ENCODE measurements around the gene SRP68. TPM values are rescaled to one million over a fixed set of nuclear protein-coding genes. Genes with fewer than 3 reads are reported as not detected.
A peak's percentile ranks its signal among the peaks of the same experiment; 100 is the strongest.

The SRP68 gene
- total RNA-seq, 1 experiment from 2014 or later: 90.7 TPM

- TF ChIP-seq MLX (CRISPR knock-in tag; IDR thresholded peaks at IDR 0.05) (no peak), ZNF532 (CRISPR knock-in tag; IDR thresholded peaks at IDR 0.05; ENCODE audit: borderline replicate concordance) (no peak), NFYB (CRISPR knock-in tag; conservative IDR thresholded peaks at IDR 0.05; ENCODE audit: low read depth) (no peak), E2F1 (CRISPR knock-in tag; IDR thresholded peaks at IDR 0.05) (peak; percentile 79), CTCF (IDR thresholded peaks at IDR 0.05) (no peak), ETV6 (CRISPR knock-in tag; IDR thresholded peaks at IDR 0.05) (peak; percentile 95; the same call in 1 of the 2 replicates), FOXP4 (CRISPR knock-in tag; IDR thresholded peaks at IDR 0.05) (peak; percentile 92; the same call in 1 of the 2 replicates), TP53 (CRISPR knock-in tag; IDR thresholded peaks at IDR 0.05) (peak; percentile 61; the same call in 1 of the 2 replicates), ZNF121 (CRISPR knock-in tag; IDR thresholded peaks at IDR 0.05) (no peak), SP1 (CRISPR knock-in tag; conservative IDR thresholded peaks at IDR 0.05) (peak; percentile 93), SMAD3 (CRISPR knock-in tag; IDR thresholded peaks at IDR 0.05; ENCODE audit: borderline replicate concordance) (peak; percentile 12; the same call in 1 of the 2 replicates), GRHL2 (CRISPR knock-in tag; IDR thresholded peaks at IDR 0.05; ENCODE audit: insufficient replicate concordance, severe bottlenecking) (no peak), NFATC4 (CRISPR knock-in tag; IDR thresholded peaks at IDR 0.05) (no peak)
These were observed at the start of gene SRP68 (continued) for GRCh38 chr17:76072148-76072858.

- Mint-ChIP-seq H3K4me1 (peaks cover 39% of the 10 kb centered on the region), H3K36me3 (no peaks in the 10 kb centered on the region), H3K9me3 (no peaks in the 10 kb centered on the region), H3K4me3 (no peak overlapping the region; the same call in 1 of the 2 replicates), H3K27ac (peak overlapping the region; percentile 19; the same call in 1 of the 2 replicates), H3K27me3 (ENCODE audit: low read depth) (no peaks in the 10 kb centered on the region; the same call in none of the 2 replicates)
- ChIA-PET CTCF (interaction anchor here (0.7 to 10.4 kb wide), 31 partner anchors 10 to 189 kb away, joined by 3 to 176 read pairs (median 4); partner anchors contain the start of genes FOXJ1 and UBALD2), POLR2A (interaction anchor here (2.2 kb wide), 1 partner anchor 10 kb away, joined by 17 read pairs; no protein-coding TSS in a partner anchor)
- DNase-seq (ENCODE audit: low spot score) (peak; percentile 54), ATAC-seq (peak; percentile 5; the same call in 1 of the 2 replicates)
- TF ChIP-seq JAZF1 (CRISPR knock-in tag; IDR thresholded peaks at IDR 0.05): no peak
- TF ChIP-seq GRHL2 (CRISPR knock-in tag; IDR thresholded peaks at IDR 0.05; ENCODE audit: insufficient replicate concordance, severe bottlenecking): no peak
- peak; percentile 73; the same call in 1 of the 2 replicates for TF ChIP-seq RELA (CRISPR knock-in tag; IDR thresholded peaks at IDR 0.05; ENCODE audit: borderline replicate concordance)
- TF ChIP-seq ZNF317 (CRISPR knock-in tag; IDR thresholded peaks at IDR 0.05; ENCODE audit: borderline replicate concordance, low read depth): 0 out of 2 replicates have a peak, but pooled peaks have one; percentile 53
- TF ChIP-seq ZNF532 (CRISPR knock-in tag; IDR thresholded peaks at IDR 0.05; ENCODE audit: borderline replicate concordance): no peak
- no peak for TF ChIP-seq JUN (CRISPR knock-in tag; IDR thresholded peaks at IDR 0.05)
- TF ChIP-seq SMAD4 (CRISPR knock-in tag; IDR thresholded peaks at IDR 0.05): no peak
- no peak for TF ChIP-seq NR2C2 (CRISPR knock-in tag; IDR thresholded peaks at IDR 0.05)
- TF ChIP-seq TEAD4 (CRISPR knock-in tag; IDR thresholded peaks at IDR 0.05): no peak
These were observed 49.7 kb upstream of the SRP68 start for GRCh38 chr17:76121932-76122430.
